ENCODE data around the gene SMIM5. TPM values are rescaled to one million over a fixed set of nuclear protein-coding genes. Genes with fewer than 3 reads are reported as not detected.

Gene SMIM5
- total RNA-seq, 6 experiments from 2014 or later = 0.09 TPM; not detected in 5

GRCh38 chr17:75684249-75684648, 51.0 kb downstream of the SMIM5 start:
- Mint-ChIP-seq H3K4me1 (ENCODE audit: low read depth) (peaks cover 88% of the 10 kb centered on the region), H3K9me3 (no peaks in the 10 kb centered on the region), H3K27me3 (ENCODE audit: insufficient read depth) (peaks cover 5% of the 10 kb centered on the region), H3K27ac (peak overlapping the region; percentile 96), H3K36me3 (ENCODE audit: low read depth) (peaks cover 44% of the 10 kb centered on the region), H3K4me3 (peak overlapping the region; percentile 78)
- TF ChIP-seq CTCF (IDR thresholded peaks at IDR 0.05) = no peak
- peak; percentile 39 for DNase-seq

GRCh38 chr17:75684924-75685323, 51.7 kb downstream of the SMIM5 start:
- no peak for TF ChIP-seq CTCF (IDR thresholded peaks at IDR 0.05)
- H3K4me1 Mint-ChIP-seq (ENCODE audit: low read depth) = peaks cover 88% of the 10 kb centered on the region
- H3K9me3 Mint-ChIP-seq = no peaks in the 10 kb centered on the region
- peaks cover 5% of the 10 kb centered on the region for H3K27me3 Mint-ChIP-seq (ENCODE audit: insufficient read depth)
- H3K4me3 Mint-ChIP-seq = peak overlapping the region; percentile 78
- peak; percentile 62 for DNase-seq
- H3K36me3 Mint-ChIP-seq (ENCODE audit: low read depth) = peaks cover 43% of the 10 kb centered on the region
- H3K27ac Mint-ChIP-seq = peak overlapping the region; percentile 96

GRCh38 chr17:75685499-75685898, 52.3 kb downstream of the SMIM5 start:
- no peak for DNase-seq
- H3K36me3 Mint-ChIP-seq (ENCODE audit: low read depth) = peaks cover 41% of the 10 kb centered on the region
- H3K4me1 Mint-ChIP-seq (ENCODE audit: low read depth) = peaks cover 88% of the 10 kb centered on the region

GRCh38 chr17:75688209-75688825, 55.1 kb downstream of the SMIM5 start:
- peaks cover 98% of the 10 kb centered on the region for H3K4me1 Mint-ChIP-seq (ENCODE audit: low read depth)
- H3K4me3 Mint-ChIP-seq = no peak overlapping the region
- H3K36me3 Mint-ChIP-seq (ENCODE audit: low read depth) = peaks cover 56% of the 10 kb centered on the region
- no peak for DNase-seq
- no peaks in the 10 kb centered on the region for H3K9me3 Mint-ChIP-seq
- peaks cover 5% of the 10 kb centered on the region for H3K27me3 Mint-ChIP-seq (ENCODE audit: insufficient read depth)
- no peak for TF ChIP-seq CTCF (IDR thresholded peaks at IDR 0.05)
- H3K27ac Mint-ChIP-seq = peak overlapping the region; percentile 63

More at GRCh38 chr17:75685499-75685898, 52.3 kb downstream of the SMIM5 start:
- Mint-ChIP-seq H3K9me3 (no peaks in the 10 kb centered on the region), H3K4me3 (peak overlapping the region; percentile 78), H3K27ac (peak overlapping the region; percentile 96), H3K27me3 (ENCODE audit: insufficient read depth) (peaks cover 5% of the 10 kb centered on the region)
- no peak for TF ChIP-seq CTCF (IDR thresholded peaks at IDR 0.05)

GRCh38 chr17:75689441-75689873, 56.2 kb downstream of the SMIM5 start:
- DNase-seq = peak; percentile 63
- Mint-ChIP-seq H3K4me3 (peak overlapping the region; percentile 31; the same call in 1 of the 2 replicates), H3K27me3 (ENCODE audit: insufficient read depth) (peaks cover 5% of the 10 kb centered on the region), H3K9me3 (no peaks in the 10 kb centered on the region), H3K27ac (peak overlapping the region; percentile 63), H3K36me3 (ENCODE audit: low read depth) (peaks cover 58% of the 10 kb centered on the region), H3K4me1 (ENCODE audit: low read depth) (peaks cover 98% of the 10 kb centered on the region)
- no peak for TF ChIP-seq CTCF (IDR thresholded peaks at IDR 0.05)

Other genes with a start within 250 kb of the SMIM5 start
- gene GRB2, start 227.8 kb upstream of the SMIM5 start, total RNA-seq (2021; fragmentation: NEBNext Ultra II Directional; extraction: Animal tissue kit (Norgen Biotek cat#: 25700)) = 100 to 1,000 TPM; 104 to 138 (median 116) TPM
- 10 to 100 TPM; 31.7 to 43.9 (median 41.2) TPM for gene TMEM94, start 176.8 kb upstream of the SMIM5 start, total RNA-seq (2021; fragmentation: NEBNext Ultra II Directional; extraction: Animal tissue kit (Norgen Biotek cat#: 25700))
- 10 to 100 TPM; 17.5 to 25.3 (median 21.5) TPM for gene CASKIN2, start 117.9 kb upstream of the SMIM5 start, total RNA-seq (2021; fragmentation: NEBNext Ultra II Directional; extraction: Animal tissue kit (Norgen Biotek cat#: 25700))
- 10 to 100 TPM in 2 of 6 experiments, 1 to 10 TPM in 4; 8.7 to 11.1 (median 9.4) TPM for gene TSEN54, start 116.9 kb upstream of the SMIM5 start, total RNA-seq (2021; fragmentation: NEBNext Ultra II Directional; extraction: Animal tissue kit (Norgen Biotek cat#: 25700))
- gene LLGL2, start 107.7 kb upstream of the SMIM5 start, total RNA-seq (2021; fragmentation: NEBNext Ultra II Directional; extraction: Animal tissue kit (Norgen Biotek cat#: 25700)) = under 1 TPM; 0.14 to 0.55 (median 0.46) TPM
- gene MYO15B, start 45.6 kb upstream of the SMIM5 start, total RNA-seq (2021; fragmentation: NEBNext Ultra II Directional; extraction: Animal tissue kit (Norgen Biotek cat#: 25700)) = under 1 TPM in 4 of 6 experiments, not detected in 2; 0.25 to 0.74 (median 0.41) TPM
- gene RECQL5, start 33.7 kb downstream of the SMIM5 start, total RNA-seq (2021; fragmentation: NEBNext Ultra II Directional; extraction: Animal tissue kit (Norgen Biotek cat#: 25700)) = 10 to 100 TPM; 18.7 to 22.6 (median 21.2) TPM
- 10 to 100 TPM; 68.4 to 81.5 (median 71.4) TPM for gene SAP30BP, start 33.9 kb downstream of the SMIM5 start, total RNA-seq (2021; fragmentation: NEBNext Ultra II Directional; extraction: Animal tissue kit (Norgen Biotek cat#: 25700))
- 1 to 10 TPM in 1 of 6 experiments, under 1 TPM in 4, not detected in 1; 0.28 to 1.0 (median 0.76) TPM for gene ITGB4, start 88.0 kb downstream of the SMIM5 start, total RNA-seq (2021; fragmentation: NEBNext Ultra II Directional; extraction: Animal tissue kit (Norgen Biotek cat#: 25700))
- 10 to 100 TPM; 33.8 to 43.2 (median 37.7) TPM for gene GALK1, start 131.8 kb downstream of the SMIM5 start, total RNA-seq (2021; fragmentation: NEBNext Ultra II Directional; extraction: Animal tissue kit (Norgen Biotek cat#: 25700))
- gene UNK, start 151.4 kb downstream of the SMIM5 start, total RNA-seq (2021; fragmentation: NEBNext Ultra II Directional; extraction: Animal tissue kit (Norgen Biotek cat#: 25700)) = 10 to 100 TPM; 12.7 to 18.6 (median 16.2) TPM
- gene UNC13D, start 211.0 kb downstream of the SMIM5 start, total RNA-seq (2021; fragmentation: NEBNext Ultra II Directional; extraction: Animal tissue kit (Norgen Biotek cat#: 25700)) = under 1 TPM; 0.17 to 0.78 (median 0.24) TPM
- 10 to 100 TPM; 51.4 to 65.5 (median 59.3) TPM for gene WBP2, start 221.9 kb downstream of the SMIM5 start, total RNA-seq (2021; fragmentation: NEBNext Ultra II Directional; extraction: Animal tissue kit (Norgen Biotek cat#: 25700))
- 1 to 10 TPM; 1.0 to 2.3 (median 1.5) TPM for gene TRIM47, start 245.1 kb downstream of the SMIM5 start, total RNA-seq (2021; fragmentation: NEBNext Ultra II Directional; extraction: Animal tissue kit (Norgen Biotek cat#: 25700))